B cell (primary cell): Measurements from ENCODE around the gene MTG2. TPM values are rescaled to one million over a fixed set of nuclear protein-coding genes. Genes with fewer than 3 reads are reported as not detected.

ENCODE experiments used
- ATAC-seq: fragments of 200-7000 bp; cut with Tn5 transposase; one replicate; pipeline ENCODE4 v1.10.0; 2021; ENCODE audit warnings: low read depth, mild to moderate bottlenecking, moderate number of reproducible peaks, moderate library complexity
- CTCF ChIA-PET: fragments of 350-600 bp; sonication (Branson Sonifier 250); formaldehyde crosslinking; loops from one replicate; lab custom pipeline; 2021; ENCODE audit warnings: antibody characterized with exemption, inconsistent platforms; lab: Charles Lee
- POLR2A ChIA-PET: fragments of 350-600 bp; sonication (Branson Sonifier 250); formaldehyde crosslinking; loops from one replicate; lab custom pipeline; 2021; ENCODE audit warnings: antibody characterized with exemption; lab: Charles Lee
- DNase-seq: peaks from one replicate; pipeline ENCODE4 v3.0.0; 2013
- H2AFZ ChIP-seq: 2 replicates; pipeline ENCODE4 v1.6.1; 2012; ENCODE audit warnings: mild to moderate bottlenecking, low read depth, low read length; ENCODE audit not compliant: insufficient read depth, poor library complexity, severe bottlenecking
- H3K27ac ChIP-seq, 2 donors: 1 replicate in 1 of 2; 2 replicates in 1 of 2; pipeline ENCODE4 v1.5.1; 2012 to 2013; ENCODE audit warnings: low read length in 2 of 2, mild to moderate bottlenecking in 2 of 2, moderate library complexity in 1 of 2
- H3K27me3 ChIP-seq, 4 experiments: fragments of 200-600 bp in 1 of 4; sonication (generic) in 1 of 4; replicated peaks in 1 of 4; 1 replicate in 2 of 4; 2 replicates in 2 of 4; pipeline versions ENCODE4 v1.6.1 to v1.7.0; 2013 to 2016; ENCODE audit warnings: low read length in 3 of 4, mild to moderate bottlenecking in 2 of 4, mixed read lengths in 1 of 4, moderate library complexity in 1 of 4; ENCODE audit not compliant: insufficient read depth in 4 of 4, control insufficient read depth in 3 of 4; ENCODE audit errors: control extremely low read depth in 1 of 4
- H3K36me3 ChIP-seq, 2 experiments: replicated peaks in 1 of 2; 1 replicate in 1 of 2; 2 replicates in 1 of 2; pipeline versions ENCODE4 v1.6.1 to v1.7.1; 2013; ENCODE audit warnings: low read length in 1 of 2; ENCODE audit not compliant: insufficient read depth in 2 of 2, control insufficient read depth in 1 of 2; ENCODE audit errors: control extremely low read depth in 1 of 2, extremely low read depth in 1 of 2
- H3K4me1 ChIP-seq, 2 donors: fragments of 200-600 bp in 1 of 2; sonication (generic) in 1 of 2; 1 replicate in 1 of 2; 2 replicates in 1 of 2; pipeline versions ENCODE4 v1.5.1 to v1.6.1; 2013 to 2017; ENCODE audit warnings: low read length in 2 of 2; ENCODE audit not compliant: control insufficient read depth in 2 of 2, insufficient read depth in 2 of 2
- H3K4me2 ChIP-seq: replicated peaks from 2 replicates; pipeline ENCODE3; 2012; ENCODE audit warnings: mild to moderate bottlenecking, low read depth, low read length; ENCODE audit not compliant: poor library complexity, severe bottlenecking
- H3K4me3 ChIP-seq, 5 experiments: fragments of 200-600 bp in 1 of 5; sonication (generic) in 1 of 5; 1 replicate in 3 of 5; 2 replicates in 2 of 5; pipeline versions ENCODE4 v1.5.1 to v1.7.0; 2011 to 2016; ENCODE audit warnings: low read length in 4 of 5, mild to moderate bottlenecking in 4 of 5, low read depth in 2 of 5, control low read depth in 1 of 5, moderate library complexity in 1 of 5; ENCODE audit not compliant: insufficient read depth in 1 of 5; ENCODE audit errors: control extremely low read depth in 1 of 5, extremely low read depth in 1 of 5
- H3K79me2 ChIP-seq: fragments of 200-600 bp; sonication (generic); one replicate; pipeline ENCODE4 v1.6.0; 2016; ENCODE audit warnings: low read length; ENCODE audit not compliant: control insufficient read depth, insufficient read depth
- H3K9ac ChIP-seq: fragments of 200-600 bp; sonication (generic); 2 replicates; pipeline ENCODE4 v1.6.1; 2017; ENCODE audit warnings: mild to moderate bottlenecking, low read length, moderate library complexity
- H3K9me3 ChIP-seq, 3 donors: one replicate each; pipeline versions ENCODE4 v1.6.1 to v1.7.1; 2013; ENCODE audit warnings: low read length in 2 of 3; ENCODE audit not compliant: control insufficient read depth in 2 of 3, insufficient read depth in 1 of 3; ENCODE audit errors: control extremely low read depth in 1 of 3
- H4K20me1 ChIP-seq: 2 replicates; pipeline ENCODE4 v1.6.0; 2012; ENCODE audit warnings: mild to moderate bottlenecking, low read length; ENCODE audit not compliant: insufficient read depth, control insufficient read depth, poor library complexity, severe bottlenecking
- H3K27ac Mint-ChIP-seq: one replicate; pipeline ENCODE4 v1.8.0; 2021; ENCODE audit warnings: mixed read lengths
- H3K27me3 Mint-ChIP-seq: one replicate; pipeline ENCODE4 v1.8.0; 2021; ENCODE audit warnings: mixed read lengths
- H3K4me1 Mint-ChIP-seq: one replicate; pipeline ENCODE4 v1.8.0; 2021; ENCODE audit warnings: mixed read lengths
- H3K4me3 Mint-ChIP-seq: one replicate; pipeline ENCODE4 v1.8.0; 2021; ENCODE audit warnings: mixed read lengths
- H3K9me3 Mint-ChIP-seq: one replicate; pipeline ENCODE4 v1.8.0; 2022; ENCODE audit warnings: mixed read lengths; ENCODE audit not compliant: insufficient read depth
- EZH2 ChIP-seq: IDR thresholded peaks from 2 replicates; pipeline ENCODE4 v1.6.1; 2012; ENCODE audit warnings: borderline replicate concordance, low read depth, mild to moderate bottlenecking, moderate library complexity, low read length; ENCODE audit not compliant: insufficient read depth, poor library complexity, severe bottlenecking
- WGBS: methylation state at CpG from one replicate; pipeline ENCODE4 v1.1.5; 2013; ENCODE audit warnings: missing lambda C conversion rate; ENCODE audit not compliant: insufficient coverage; 5-methylcytosine and 5-hydroxymethylcytosine counted together
- intact Hi-C: fragments of 100-400 bp; cut with micrococcal nuclease; formaldehyde crosslinking; loops from one replicate; pipeline ENCODE4 v1.10.0; 2022
- polyA plus RNA-seq: library from polyadenylated mRNA; depleted of rRNA; stranded (reverse); fragments of >200 nt; gene quantifications from 2 replicates; pipeline ENCODE4 v1.2.3, GENCODE V29; 2012
- total RNA-seq, 2 donors: library from RNA; stranded (reverse); fragments of 120-200 nt in 1 of 2; gene quantifications; 1 replicate in 1 of 2; 2 replicates in 1 of 2; pipeline versions ENCODE4 v1.2.3 to v1.2.4, GENCODE V29; 2013 to 2022
- TF ChIP-seq, protein P1 (sequence below): fragments of 200-600 bp; IDR thresholded peaks from one replicate; pipeline ENCODE4 v1.8.0; 2022; ENCODE audit warnings: antibody characterized with exemption, mild to moderate bottlenecking

Gene MTG2
- total and polyA plus RNA-seq, 2 donors (not counting 1 experiment from before 2014, with no cell fraction given) = 29.6 to 48.4 TPM

DNA sequence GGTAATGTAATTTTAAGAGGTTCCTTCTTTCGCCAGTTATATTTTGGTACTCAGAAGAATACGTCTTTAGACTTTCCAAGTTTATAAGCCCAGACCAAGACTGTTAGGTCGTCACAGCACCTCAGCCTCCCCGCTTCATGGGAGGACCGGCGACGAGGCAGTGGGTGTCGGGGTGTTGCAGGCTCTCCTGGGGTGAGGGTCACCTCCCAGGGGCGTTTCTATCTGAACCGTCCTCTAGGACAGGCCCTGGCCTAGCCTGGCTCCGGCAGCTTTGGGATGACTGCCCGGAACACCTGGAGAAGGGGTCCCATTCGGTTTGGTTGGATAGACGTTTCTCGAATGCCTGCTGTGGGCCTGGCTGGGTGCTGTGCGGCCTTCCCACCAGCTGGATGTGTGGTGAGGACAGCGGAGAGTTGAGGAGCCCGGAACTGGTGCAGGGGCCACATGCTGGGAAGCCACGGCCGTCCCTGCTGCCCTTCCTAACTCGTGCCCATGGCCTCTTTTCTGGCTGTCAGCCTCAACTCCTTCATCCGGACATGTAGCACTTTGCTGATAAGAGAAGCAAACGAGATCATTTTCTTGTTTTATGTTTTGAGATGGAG, 56.6 kb downstream of the MTG2 start:
- H3K27me3 Mint-ChIP-seq = peaks cover 3% of the 10 kb centered on the region
- Histone ChIP-seq H3K4me3 (peak overlapping the region; percentile 46 to 74 (median 60)), H3K79me2 (peaks cover 72% of the 10 kb centered on the region), H3K36me3 (peaks cover 0 to 17% of the 10 kb centered on the region in 2 experiments), H3K9ac (peak overlapping the region; percentile 74), H3K27ac (peak overlapping the region in 1 of 2 donors; percentile 83), H3K9me3 (peaks cover 0 to 5% (median 0%) of the 10 kb centered on the region in 3 donors), H3K4me2 (peak overlapping the region; percentile 95), H2AFZ (no peak overlapping the region), H4K20me1 (peaks cover 56% of the 10 kb centered on the region), H3K27me3 (peaks cover 0 to 6% (median 0%) of the 10 kb centered on the region in 4 experiments), H3K4me1 (peaks cover 17 to 22% of the 10 kb centered on the region in 2 donors)
- H3K27ac Mint-ChIP-seq = peak overlapping the region; percentile 63
- no peak for DNase-seq
- H3K9me3 Mint-ChIP-seq = no peaks in the 10 kb centered on the region
- 79% methylated on average over 18 of the region's 23 CpGs for WGBS
- ChIA-PET CTCF (no interaction called here), POLR2A (no interaction called here)
- intact Hi-C loops = loop anchor here (2.0 to 5.0 kb wide), 3 partner anchors 167 to 713 kb away; partner anchors contain the start of genes CABLES2 and SLC17A9
- H3K4me1 Mint-ChIP-seq = peaks cover 30% of the 10 kb centered on the region
- no peak for ATAC-seq
- TF ChIP-seq EZH2 = no peak
- TF ChIP-seq, protein P1, sequence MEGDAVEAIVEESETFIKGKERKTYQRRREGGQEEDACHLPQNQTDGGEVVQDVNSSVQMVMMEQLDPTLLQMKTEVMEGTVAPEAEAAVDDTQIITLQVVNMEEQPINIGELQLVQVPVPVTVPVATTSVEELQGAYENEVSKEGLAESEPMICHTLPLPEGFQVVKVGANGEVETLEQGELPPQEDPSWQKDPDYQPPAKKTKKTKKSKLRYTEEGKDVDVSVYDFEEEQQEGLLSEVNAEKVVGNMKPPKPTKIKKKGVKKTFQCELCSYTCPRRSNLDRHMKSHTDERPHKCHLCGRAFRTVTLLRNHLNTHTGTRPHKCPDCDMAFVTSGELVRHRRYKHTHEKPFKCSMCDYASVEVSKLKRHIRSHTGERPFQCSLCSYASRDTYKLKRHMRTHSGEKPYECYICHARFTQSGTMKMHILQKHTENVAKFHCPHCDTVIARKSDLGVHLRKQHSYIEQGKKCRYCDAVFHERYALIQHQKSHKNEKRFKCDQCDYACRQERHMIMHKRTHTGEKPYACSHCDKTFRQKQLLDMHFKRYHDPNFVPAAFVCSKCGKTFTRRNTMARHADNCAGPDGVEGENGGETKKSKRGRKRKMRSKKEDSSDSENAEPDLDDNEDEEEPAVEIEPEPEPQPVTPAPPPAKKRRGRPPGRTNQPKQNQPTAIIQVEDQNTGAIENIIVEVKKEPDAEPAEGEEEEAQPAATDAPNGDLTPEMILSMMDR = no peak
- H3K4me3 Mint-ChIP-seq = peak overlapping the region; percentile 81
